Occipital lobe (tissue), 2 donors: ENCODE data around the gene FOXA3. TPM values are rescaled to one million over a fixed set of nuclear protein-coding genes. Genes with fewer than 3 reads are reported as not detected.

Source experiments
- DNase-seq: peaks from one replicate; lab custom pipeline; 2025; lab: John Stamatoyannopoulos, UW
- total RNA-seq: library from RNA; depleted of rRNA; stranded (reverse); fragments of >200 nt; gene quantifications from one replicate; pipeline ENCODE4 v1.2.3, GENCODE V29; 2014

Gene FOXA3
- total RNA-seq, 1 donor from 2014 or later: not detected

DNA sequence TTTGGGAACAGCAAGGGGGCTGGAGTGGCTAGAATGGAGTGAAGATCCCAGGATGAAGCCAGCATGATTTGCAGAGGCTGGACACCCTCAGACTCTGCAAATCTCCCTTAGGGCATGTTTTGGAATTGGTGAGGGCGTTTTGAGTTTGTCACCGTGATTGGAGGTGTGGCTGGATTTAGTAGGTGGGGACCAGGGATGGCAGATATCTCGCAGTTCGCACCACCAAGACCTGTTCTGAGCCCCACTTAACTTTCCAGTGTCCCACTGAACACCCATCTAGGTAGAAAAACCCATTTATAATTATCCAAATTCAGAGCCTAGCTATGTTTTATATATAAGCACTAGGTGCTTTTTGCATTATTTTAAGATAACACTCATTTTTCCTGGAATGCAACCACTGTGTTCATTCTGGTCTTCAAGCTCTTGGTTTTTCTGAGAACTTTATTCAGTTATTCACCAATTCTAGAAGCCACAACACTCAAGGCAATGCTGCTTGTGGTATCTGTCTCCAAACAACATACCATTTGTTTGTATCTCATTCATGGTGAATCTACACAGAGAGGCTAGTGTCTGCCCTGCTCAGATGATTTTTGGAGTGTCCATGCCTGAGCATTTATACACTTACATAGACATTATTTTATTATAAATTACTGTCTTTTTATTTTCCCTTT lies 53.4 kb downstream of the FOXA3 start:
- DNase-seq: no peak

DNA sequence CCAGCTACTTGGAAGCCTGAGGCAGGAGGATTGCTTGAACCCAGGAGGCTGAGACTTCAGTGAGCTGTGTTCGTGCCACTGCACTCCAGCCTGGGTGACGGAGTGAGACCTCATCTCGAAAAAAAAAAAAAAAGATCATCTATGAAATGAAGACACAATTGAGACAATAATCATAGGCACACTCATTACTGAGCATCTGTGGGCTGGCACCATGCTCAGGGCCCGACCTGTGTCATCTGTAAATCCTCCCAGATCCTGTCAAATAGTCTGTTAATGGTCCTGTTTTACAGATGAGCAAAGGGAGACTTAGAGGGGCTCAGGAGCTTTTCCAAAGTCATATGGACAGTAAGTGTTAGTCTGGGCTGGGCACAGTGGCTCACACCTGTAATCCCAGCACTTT lies 54.6 kb downstream of the FOXA3 start:
- no peak for DNase-seq

GRCh38 chr19:45919678-45920077 lies 55.6 kb downstream of the FOXA3 start:
- DNase-seq: peak; percentile 13

- no peak for DNase-seq
Measured at GRCh38 chr19:45920458-45920857, 56.3 kb downstream of the FOXA3 start.

DNA sequence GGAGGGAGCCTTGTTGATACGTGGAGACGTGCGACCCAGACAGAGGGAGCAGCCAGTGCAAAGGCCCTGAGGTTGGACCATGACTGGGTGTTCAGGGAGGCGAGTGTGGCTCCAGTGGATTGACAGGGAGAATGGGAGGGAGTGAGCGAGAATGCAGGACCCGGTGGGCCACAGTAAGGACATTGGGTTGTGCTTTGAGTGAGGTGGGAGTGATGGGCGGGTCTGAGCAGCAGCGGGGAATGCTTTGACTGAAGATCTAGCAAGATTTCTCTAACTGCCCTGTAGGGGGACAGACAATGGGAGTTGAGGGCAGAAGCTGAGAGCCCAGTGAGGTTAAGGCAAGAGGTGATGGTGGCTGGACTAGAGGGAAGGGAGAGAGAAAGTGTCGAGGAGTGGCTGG lies 58.2 kb downstream of the FOXA3 start:
- DNase-seq: no peak

Other genes with a start within 250 kb of the FOXA3 start
- gene EML2, start 224.9 kb upstream of the FOXA3 start, total RNA-seq: 15.8 TPM
- not detected for gene GIPR, start 196.1 kb upstream of the FOXA3 start, total RNA-seq
- gene SNRPD2, start 172.4 kb upstream of the FOXA3 start, total RNA-seq: 108 TPM
- 8.0 TPM for gene QPCTL, start 171.7 kb upstream of the FOXA3 start, total RNA-seq
- 11.4 TPM for gene FBXO46, start 133.4 kb upstream of the FOXA3 start, total RNA-seq
- gene MEIOSIN, start 130.9 kb upstream of the FOXA3 start, total RNA-seq: not detected
- gene SIX5, start 95.1 kb upstream of the FOXA3 start, total RNA-seq: 1.2 TPM
- 16.7 TPM for gene DMPK, start 81.8 kb upstream of the FOXA3 start, total RNA-seq
- 41.0 TPM for gene DMWD, start 71.5 kb upstream of the FOXA3 start, total RNA-seq
- gene RSPH6A, start 49.0 kb upstream of the FOXA3 start, total RNA-seq: 0.16 TPM
- gene SYMPK, start 1.2 kb upstream of the FOXA3 start, total RNA-seq: 16.4 TPM
- gene IRF2BP1, start 21.8 kb downstream of the FOXA3 start, total RNA-seq: 32.1 TPM
- 0.78 TPM for gene MYPOP, start 38.3 kb downstream of the FOXA3 start, total RNA-seq
- not detected for gene NANOS2, start 50.5 kb downstream of the FOXA3 start, total RNA-seq
- 9.4 TPM for gene NOVA2, start 109.5 kb downstream of the FOXA3 start, total RNA-seq
- gene CCDC61, start 131.1 kb downstream of the FOXA3 start, total RNA-seq: 5.8 TPM
- gene PGLYRP1, start 158.7 kb downstream of the FOXA3 start, total RNA-seq: not detected
- gene IGFL4, start 176.7 kb downstream of the FOXA3 start, total RNA-seq: 1.6 TPM